ENCODE measurements around the gene RPL14.

DNA sequence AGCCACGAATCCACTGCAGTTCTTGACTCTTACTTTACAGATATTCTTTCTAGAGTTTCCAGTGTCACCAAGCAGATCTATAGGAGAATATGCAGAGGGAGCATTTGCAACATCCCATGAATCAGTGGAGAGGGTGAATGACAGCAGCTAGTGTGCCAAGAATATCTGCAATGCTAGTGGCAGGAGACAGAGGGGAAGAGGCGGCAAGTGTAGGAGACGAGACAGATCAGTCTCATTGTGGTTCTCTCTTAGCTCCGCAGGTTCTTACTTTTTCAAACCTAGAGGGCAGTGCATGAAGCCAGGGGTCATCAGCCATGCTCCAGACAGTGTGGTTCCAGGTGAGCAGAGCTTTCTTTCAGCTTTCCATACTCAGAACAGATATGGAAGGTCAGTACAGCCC is 20.5 kb downstream of the RPL14 start:
- TF ChIP-seq, protein P1, sequence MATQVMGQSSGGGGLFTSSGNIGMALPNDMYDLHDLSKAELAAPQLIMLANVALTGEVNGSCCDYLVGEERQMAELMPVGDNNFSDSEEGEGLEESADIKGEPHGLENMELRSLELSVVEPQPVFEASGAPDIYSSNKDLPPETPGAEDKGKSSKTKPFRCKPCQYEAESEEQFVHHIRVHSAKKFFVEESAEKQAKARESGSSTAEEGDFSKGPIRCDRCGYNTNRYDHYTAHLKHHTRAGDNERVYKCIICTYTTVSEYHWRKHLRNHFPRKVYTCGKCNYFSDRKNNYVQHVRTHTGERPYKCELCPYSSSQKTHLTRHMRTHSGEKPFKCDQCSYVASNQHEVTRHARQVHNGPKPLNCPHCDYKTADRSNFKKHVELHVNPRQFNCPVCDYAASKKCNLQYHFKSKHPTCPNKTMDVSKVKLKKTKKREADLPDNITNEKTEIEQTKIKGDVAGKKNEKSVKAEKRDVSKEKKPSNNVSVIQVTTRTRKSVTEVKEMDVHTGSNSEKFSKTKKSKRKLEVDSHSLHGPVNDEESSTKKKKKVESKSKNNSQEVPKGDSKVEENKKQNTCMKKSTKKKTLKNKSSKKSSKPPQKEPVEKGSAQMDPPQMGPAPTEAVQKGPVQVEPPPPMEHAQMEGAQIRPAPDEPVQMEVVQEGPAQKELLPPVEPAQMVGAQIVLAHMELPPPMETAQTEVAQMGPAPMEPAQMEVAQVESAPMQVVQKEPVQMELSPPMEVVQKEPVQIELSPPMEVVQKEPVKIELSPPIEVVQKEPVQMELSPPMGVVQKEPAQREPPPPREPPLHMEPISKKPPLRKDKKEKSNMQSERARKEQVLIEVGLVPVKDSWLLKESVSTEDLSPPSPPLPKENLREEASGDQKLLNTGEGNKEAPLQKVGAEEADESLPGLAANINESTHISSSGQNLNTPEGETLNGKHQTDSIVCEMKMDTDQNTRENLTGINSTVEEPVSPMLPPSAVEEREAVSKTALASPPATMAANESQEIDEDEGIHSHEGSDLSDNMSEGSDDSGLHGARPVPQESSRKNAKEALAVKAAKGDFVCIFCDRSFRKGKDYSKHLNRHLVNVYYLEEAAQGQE (IDR thresholded peaks at IDR 0.05; ENCODE audit: insufficient read depth in 1 of 2, low read depth in 2 of 2, low read length in 2 of 2), result no peak
- TF ChIP-seq POLR2AphosphoS5 (IDR thresholded peaks at IDR 0.05; ENCODE audit: low read depth, low read length) (no peak), TAF1 (IDR thresholded peaks at IDR 0.05; ENCODE audit: borderline replicate concordance, insufficient read depth, low read length) (no peak), SIN3A (IDR thresholded peaks at IDR 0.05; ENCODE audit: borderline replicate concordance, insufficient read depth, low read length) (no peak), FOXP2 (optimal IDR thresholded peaks at IDR 0.05; ENCODE audit: borderline replicate concordance, extremely low read depth, extremely low read length, insufficient read depth) (no peak)
